Non-pigmented ciliary epithelial cell (primary cell): ENCODE measurements around the gene BHLHE23.

Experiments
- DNase-seq: peaks from one replicate; pipeline ENCODE4 v3.0.0-alpha.2; 2010; ENCODE audit warnings: low read depth

Gene BHLHE23

DNA sequence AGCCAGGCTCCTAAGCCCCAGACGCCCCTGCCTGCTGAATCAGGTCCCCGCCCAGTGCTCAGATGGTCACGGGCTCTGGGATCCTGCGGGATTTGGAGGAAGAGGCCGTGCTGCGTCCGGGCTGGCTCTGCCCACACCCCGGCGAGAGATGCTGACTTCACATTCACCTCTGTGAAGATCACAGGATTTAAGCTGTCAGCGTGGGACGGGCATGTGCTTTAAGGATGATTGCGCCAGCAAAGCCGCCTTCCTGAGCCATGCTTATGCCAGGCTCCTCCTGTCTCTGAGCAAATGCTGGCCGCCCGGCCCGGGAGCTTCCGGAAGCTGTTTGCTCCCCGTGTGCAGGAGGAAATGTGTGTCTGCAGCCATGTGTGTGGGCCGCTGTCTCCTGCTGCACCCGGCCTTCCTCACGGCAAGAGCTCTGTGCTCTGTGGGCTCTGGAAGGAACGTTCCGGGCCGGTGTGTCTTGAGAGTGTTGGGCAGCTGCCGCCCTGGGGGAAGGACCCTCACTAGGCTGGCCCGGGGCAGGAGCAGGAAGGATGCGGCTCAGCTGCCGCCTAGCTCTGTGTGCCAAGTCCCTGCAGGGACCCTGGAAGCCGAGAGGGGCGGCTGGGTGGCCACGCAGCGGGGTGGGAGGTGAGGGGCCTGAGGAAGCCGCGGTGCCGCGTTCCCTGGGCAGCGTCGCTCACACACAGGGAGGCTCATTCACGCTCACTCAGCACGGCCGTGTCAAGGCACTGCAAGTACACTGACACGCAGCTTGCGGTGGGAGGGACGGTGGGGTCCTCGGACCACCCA lies 19.0 kb upstream of the BHLHE23 start:
- peak; percentile 1 for DNase-seq

DNA sequence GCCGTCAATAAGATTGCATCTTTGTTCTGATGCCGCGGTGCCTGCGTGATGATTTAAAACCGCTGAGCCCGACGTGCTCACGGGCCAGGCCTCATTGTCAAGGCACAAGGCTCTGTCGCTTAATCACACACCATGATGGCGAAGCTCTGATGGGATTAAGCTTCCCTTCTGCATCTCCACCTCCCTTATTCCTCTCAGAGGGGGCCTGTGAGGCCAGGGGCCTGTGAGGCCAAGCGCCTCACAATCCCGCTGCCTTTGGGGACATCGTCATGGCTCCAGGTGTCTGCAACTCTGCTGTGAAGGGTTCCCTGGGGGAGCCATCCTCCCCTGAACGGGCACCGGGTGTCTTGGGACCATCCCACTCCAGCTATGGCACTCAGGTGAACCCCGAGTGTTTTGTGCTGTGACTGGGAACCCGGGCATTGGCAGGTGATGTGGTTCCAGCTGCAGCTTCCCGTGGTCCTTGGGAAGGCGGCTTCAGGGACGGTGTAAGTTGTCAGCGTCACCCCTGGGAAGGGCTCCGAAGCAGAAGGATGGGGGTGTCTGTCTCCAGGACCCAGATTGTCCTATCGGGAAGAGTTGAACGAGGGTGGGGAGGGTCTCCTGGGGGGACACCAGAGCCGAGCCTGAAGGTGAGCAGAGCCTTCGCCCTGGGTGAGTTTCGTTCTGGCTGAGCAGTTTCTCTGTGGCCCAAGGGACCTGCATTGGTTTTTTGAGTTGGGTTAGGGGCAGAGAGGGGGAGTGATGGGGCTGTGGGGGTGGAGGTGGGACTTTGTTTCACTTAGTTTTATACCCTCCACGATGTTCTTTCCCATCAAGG lies 18.0 kb upstream of the BHLHE23 start:
- DNase-seq, result no peak

DNA sequence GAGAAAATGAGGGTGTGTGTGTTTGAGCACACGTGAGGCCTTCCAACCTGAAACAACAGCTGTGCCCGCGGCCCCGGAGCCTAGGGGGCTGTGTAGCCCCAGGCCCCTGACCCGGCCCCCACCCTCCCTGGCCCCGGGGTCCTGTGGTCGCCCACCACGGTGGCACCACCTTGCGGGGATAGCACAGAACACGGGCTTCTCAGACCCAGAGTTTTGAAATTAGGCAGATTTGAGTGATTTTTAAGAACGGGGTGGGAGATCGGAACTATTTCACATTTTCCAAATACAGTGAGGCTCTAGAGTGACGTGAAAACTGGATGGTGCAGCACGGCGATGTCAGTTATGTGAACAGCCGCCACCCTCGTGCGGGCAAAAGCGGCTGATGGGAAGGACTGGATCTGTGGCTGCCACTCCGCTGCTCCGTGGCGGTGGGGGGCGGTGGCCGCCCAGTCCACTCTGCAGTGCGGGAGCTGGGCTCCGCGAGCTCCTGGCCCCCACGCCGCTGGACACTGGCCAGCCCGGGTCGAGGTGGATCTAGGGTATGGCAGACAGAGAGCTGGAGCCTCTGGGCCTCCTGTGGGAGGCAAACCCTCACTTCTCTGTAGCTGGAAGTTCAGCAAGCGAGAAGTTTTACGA lies 17.3 kb upstream of the BHLHE23 start:
- DNase-seq, result no peak

DNA sequence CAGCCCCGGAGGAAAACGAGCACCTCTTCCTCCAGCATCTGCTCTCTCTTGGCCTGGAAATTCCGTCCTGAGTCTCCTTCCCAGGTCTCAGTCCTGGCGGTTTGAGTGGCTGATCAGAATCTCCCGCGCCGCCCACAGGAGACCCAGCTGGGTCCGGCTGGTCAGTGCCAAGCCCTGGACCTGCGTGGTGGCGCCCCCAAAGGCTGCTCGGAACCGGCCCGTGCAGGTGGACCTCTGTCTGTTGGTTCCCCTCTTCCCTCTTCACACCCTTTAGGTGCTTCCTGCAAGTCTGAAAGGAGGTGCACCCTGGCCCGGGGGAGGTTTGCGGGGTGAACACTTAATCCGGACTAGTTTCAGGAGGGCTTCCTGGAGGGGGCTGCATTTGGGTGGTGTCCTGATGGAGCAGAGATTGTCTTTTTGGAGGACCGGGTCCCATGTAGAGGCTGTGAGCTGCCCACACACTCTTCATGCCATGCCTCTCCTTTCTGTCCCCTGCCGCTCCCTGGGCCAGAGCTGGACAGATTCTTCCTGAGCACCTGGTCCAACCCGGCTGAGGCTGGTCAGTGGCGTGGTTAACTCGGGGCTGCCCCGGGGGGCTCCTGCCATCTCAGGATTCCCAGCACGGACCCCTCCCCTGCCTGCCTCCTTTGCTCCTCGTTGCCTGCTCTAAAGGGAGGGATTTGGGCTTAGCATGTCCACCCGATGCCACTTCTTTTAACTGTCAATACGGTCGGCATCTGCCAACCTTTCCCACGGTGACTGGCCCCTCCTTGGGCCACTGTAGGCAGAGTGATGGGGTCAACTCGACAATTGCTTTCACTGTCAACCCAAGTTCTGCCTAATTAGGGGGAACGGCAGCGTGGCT lies 16.5 kb upstream of the BHLHE23 start:
- DNase-seq, result no peak

DNA sequence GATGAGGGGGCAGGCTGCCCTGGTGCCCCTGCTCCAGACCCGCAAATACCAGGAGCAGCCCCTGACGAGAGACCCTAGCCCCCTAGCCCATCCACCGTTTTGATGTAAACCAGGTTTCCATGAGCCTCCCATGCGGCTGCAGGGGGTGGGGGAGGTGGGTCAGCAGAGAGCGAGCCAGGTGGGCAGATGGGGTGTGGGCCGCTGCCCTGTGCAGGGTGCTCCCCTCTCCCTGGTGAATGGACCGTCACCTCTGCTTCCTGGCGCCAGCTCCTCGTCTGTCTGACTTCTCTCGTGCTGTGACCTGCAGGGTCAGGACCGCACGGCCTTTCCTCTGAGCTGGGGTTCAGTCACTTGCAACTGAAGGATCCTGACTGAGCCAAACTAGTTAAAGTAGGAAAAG lies 15.7 kb upstream of the BHLHE23 start:
- no peak for DNase-seq

DNA sequence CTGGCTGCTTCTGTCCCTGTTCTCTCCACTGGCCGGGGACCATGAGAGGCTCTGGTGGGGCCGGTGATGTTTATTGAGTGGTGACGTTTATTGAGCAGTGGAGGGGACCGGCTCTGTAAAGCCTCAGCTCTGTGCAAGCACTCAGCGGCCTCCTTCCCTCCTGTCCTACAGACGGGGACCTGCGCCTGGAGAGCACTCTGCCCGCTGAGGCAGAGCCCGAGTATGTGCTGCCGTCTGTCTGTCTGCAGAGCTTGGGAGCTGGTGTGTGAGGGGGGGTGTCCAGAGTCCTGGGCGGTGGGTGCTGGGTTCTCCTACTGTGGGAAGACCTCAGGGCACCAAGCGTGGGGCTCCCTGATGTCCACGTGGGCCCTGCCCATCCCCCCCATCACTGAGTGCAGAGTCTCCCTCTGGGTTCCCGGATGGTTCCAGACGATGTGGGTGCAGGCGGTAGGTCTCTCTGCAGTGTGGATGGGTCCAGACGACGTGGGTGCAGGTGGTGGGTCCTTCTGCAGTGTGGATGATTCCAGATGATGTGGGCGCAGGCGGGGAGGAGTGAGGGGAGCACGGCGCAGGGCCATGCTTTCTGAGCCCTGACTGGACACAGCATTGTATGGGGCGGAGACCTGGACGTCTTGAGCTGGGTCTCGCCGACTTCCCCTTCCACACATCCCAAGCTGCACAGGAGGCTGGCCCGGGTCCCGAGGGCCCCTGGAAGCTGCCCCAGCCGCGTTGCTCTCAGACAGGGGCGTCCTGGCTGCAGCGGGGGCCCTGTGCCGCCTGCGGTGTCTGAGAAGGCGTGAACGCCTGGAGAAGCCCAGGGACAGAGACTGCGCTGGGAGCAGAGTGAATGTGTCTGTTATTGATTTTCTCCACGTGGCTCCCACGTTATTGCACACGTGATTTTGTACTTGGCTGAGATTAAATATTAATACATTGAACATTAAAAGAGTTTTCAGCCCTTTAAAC lies 14.9 kb upstream of the BHLHE23 start:
- DNase-seq, result no peak

DNA sequence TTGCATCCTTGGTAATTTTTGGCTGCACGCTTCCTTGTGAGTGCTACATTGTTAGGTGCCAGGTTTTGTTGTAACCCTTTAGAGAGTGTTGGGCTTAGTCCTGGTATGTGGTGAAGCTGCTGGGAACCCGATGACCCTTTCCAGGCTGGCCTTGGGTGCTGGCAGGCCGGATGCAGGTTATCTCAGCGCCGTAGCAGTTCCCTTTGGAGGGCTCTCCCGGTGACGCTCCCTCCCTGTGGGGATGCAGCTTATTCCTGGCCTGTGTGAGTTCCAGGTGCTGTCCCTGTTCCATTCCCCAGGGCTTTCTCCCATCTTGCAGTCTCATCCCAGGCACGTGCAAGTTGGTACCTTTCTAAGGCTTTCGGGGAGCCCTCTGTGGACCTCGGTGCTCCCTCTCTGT lies 13.9 kb upstream of the BHLHE23 start:
- DNase-seq, result no peak

DNA sequence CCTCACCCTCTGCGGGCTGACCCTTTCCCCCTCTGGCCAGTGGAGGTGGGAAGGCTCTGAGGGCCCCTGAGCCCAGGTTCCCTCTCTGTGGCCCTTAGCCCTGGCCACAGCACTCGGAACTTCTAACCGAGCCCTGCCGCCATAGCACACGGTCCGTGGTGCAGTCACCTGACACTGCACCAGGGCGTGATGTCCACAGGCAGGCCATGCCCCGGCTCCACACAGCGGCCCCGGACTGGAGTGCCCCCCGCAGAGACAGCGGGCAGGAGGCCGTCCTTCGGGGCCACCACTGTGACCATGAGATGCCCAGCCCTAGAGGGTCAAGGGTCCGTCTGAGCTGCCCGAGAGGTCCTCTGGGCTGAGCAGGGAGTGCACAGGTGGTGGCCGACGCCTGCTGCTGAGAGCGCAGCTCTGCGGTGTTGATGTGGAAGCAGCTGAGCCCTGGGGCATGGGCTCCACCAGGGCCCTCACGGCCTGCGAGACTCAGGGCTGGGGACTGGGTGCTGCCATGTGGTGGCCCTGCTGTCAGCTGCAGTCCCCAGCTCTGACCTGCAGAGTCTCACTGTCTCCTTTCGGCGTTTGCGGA lies 11.2 kb upstream of the BHLHE23 start:
- DNase-seq, result no peak

DNA sequence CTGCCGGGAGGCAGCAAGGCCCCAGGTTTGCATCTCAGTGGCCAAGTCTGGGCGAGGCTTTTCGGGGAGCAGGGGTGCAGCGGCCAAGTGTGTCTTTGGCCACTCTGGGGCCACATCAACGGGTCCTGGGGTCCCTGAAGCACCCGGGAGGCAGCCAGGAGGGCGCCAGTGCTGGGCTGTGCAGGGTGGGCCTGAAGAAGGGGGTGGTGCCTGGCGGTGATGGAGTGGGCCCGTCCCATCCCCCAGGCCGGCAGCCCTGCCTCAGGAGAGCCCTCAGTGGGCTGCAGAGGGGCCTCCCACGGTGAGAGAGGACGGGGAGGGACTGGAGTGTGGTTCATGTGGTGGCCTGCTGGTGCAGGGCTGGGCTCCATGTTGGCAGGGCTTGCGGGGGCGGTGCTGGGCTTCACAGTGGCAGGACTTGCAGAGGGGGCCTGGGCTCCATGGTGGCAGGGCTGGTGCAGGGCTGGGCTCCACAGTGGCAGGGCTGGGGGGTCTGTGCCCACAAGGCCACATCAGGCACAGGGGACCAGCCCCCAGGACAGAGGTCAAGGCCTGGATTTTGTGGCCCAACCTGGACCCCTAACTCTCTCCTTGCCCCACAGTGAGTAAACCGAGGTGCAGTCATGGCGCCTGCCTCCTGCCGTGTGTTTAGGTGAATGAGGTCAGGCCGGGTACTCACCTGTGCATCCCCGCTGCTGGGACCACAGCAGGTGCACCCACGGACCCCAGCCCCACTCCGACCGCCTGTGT lies 10.5 kb upstream of the BHLHE23 start:
- no peak for DNase-seq

DNA sequence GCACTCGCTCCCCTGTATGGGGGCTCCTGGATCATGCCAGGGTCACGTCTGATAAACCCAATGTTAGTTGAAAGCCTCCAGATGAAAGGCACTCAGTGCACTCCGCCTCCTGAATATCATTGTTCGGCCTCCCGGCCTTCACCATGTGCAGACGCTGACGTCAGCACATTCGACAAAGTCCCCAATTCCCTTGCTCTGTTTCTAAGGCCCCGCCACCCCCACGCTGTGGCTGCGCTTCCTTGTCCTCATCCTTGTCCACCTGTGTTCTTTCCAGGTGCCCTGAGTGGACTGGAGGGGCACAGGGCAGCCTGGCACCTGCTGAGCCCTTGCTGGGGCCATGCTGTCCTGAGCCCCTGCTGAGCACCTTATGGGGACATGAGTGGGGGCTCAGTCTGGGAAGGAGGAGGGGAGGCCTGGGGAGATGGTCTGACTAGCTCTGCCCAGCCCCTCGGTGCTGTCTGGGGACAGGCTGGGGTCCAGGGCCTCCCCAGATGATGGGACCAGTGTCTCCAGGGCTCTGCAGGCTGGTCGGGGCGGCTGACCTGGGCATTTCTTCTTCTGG lies 9.8 kb upstream of the BHLHE23 start:
- DNase-seq, result no peak

DNA sequence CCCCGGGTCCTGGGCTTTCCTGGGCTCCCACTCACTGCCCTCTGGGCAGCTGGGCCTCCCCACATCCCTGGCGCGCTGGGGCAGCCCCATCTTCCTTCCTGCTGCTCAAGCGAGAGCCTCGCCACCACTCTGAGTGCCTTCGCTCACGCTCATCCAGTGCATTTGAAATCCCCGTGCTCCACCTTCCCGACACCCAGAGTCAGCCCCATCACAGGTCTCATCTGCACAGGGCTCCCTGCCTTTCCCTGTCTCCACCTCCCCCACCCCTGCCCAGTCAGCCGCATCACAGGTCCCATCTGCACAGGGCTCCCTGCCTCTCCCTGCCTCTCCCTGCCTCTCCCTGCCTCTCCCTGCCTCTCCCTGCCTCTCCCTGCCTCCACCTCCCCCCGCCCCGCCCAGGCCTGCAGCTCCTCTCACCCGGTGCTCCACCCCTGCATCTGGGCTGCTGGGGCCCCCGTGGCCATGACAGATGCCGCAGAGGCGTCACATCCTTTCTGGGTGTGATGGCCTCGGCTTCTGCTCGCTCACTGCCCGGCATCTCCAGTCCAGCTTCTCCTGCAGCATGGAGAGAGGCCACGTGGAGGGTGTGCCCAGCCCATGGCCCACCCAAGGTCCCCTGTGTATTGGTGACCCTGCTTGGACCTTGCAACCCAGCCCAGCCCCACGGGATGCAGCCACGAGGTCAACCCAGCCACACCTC lies 9.0 kb upstream of the BHLHE23 start:
- DNase-seq, result no peak

DNA sequence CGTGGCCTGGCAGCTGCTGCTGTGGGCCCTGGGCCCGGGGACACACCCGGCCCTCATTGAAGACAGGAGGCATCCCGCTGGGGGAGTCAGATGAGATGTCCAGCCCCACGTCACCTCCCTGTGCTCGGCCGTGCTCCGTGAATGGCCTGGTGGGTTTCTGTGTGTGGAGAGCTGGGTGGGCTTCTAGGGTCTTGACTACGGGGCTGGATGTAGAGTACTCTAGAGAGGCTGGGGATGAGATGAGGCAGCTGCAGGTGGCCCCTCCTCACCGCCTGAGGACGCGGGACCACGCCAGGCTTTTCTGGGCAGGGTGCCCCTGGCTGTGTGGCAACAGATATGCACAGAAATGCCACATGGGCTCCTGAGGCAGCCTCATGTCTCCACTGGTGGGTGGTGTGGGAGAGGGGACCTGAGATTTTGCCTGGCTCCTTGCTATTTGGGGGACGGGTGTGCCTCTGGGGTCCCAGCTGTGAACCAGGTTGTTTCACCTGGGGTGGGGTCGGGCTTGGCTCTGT lies 8.4 kb upstream of the BHLHE23 start:
- DNase-seq, result no peak

DNA sequence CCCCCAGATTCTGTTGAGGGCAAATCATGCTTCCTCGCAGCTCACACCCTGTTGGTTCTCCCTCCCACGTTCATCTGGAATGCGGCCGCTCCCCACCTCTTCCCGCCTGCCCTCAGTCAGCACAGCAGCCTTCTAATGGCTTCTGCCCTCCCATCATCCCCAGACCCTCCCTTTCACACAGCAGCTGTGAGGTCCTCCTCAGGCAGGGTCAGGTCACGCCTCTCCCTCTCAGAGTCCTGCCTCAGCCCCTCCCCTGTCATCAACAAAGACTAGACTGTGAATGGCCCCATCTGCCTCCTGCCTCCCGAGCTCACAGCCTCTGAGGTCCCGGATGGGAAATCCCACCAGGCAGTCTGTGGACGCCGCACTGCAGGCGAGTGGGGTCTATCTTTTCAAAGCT lies 7.9 kb upstream of the BHLHE23 start:
- no peak for DNase-seq

DNA sequence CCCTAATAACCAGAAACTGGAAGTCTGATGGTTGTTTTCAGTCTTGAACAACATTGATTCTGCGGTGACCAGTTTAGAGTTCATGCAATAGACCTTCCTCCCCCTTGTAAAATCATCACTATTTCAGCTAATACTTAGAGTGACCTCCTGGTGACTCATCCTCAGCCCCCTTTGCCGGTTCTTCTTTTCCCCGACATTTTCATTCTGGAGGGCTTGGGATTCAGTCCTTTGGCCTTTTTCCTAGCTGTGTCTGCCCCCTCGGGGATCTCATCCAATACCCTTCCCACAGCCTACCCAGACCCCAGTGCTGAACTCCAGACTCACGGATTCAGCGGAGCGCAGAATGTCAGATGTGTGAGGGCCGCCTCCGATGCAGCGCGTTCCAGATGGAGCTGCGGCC lies 7.5 kb upstream of the BHLHE23 start:
- no peak for DNase-seq

DNA sequence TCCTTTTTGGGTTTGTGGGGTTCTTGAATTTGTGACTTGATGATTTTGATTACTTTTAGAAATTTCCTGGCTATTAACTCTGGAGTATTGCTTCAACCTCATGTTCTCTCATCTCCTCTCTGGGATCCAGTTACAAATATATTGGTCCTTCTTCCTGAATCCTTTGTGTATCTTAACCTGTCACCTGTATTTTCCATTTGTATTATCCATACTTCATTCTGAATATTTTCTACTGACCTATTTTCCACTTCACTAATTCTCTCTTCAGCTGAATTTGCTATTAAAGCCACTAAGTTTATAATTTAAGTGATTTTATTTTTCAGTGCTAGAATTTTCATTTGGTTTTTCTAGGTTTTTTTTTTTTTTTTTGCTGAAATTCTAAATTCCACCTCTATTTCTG lies 6.4 kb upstream of the BHLHE23 start:
- DNase-seq, result no peak

DNA sequence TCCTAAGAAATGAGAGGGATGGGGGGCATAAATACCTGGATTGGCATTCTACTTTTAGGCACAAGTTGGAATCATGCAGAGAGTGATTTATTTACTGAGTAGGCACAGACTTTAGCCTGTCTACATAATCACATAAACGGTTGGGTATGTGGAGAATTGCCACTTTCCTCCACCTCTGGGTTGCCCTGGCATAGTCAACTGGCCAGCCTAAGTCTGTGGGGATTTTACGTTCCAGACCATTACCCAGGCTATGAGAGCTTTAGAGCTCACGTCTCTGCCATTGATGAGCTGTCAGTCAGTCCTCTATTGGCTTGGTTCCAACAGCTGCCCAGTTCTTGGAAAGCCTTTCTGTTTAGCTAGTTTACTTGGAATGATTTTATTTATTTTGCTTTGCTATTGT lies 5.0 kb upstream of the BHLHE23 start:
- DNase-seq, result no peak

DNA sequence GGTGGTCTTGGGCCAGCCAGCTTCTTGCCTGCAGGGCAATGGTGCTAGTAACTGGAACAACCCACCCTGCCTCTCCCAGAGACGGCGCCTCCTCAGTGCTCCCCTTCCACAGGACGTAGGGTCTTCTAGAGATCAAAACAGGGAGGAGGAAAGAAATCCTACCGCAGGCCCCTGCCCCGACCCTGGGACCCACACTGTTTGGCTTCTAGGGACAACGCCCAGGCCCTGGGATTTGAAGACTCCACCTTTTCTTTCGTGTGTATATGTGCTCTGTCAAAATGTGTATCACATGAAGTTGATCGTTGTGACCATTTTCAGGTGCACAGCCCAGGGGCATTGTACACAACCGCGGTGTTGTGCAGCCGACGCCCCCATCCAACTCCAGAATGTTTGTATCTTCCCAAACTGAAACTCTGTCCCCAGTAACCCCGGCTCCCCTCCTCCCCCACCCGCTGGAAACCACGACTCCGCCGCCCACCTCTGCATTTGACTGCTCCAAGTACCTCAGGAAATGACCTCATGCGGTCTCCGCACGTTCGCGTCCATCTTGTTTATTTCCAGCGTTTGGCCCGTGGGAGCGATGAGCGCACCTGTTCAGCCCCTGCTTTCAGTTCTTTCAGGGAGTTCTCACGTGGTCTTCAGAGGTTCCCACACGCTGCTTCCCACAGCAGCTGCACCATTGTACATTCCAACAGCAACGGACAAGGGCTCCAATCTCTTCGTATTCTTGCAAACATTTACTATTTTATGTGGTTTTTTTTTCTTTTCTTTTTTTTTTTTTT lies 3.4 kb upstream of the BHLHE23 start:
- peak; percentile 1 for DNase-seq
